ENCODE measurements around the gene CMYA5. TPM values are rescaled to one million over a fixed set of nuclear protein-coding genes. Genes with fewer than 3 reads are reported as not detected.

CMYA5 gene
- total RNA-seq, 2 experiments from 2014 or later, result 0.13 to 0.21 TPM

- intact Hi-C loops (cut with micrococcal nuclease; ENCODE audit: unreplicated experiment), result no loop called here
These were observed 4.9 kb upstream of the CMYA5 start for GRCh38 chr5:79684782-79685181.

GRCh38 chr5:79685627-79686026 lies 4.0 kb upstream of the CMYA5 start:
- BruUV-seq (replicated peaks), result TSS peak; percentile 43
- no peaks in the 10 kb centered on the region for H3K4me1 ChIP-seq (ENCODE audit: insufficient read depth, low read length, poor library complexity, severe bottlenecking)
- ChIA-PET POLR2A (no interaction called here), CTCF (ENCODE audit: unreplicated experiment) (no interaction called here)
- no peak overlapping the region for H3K27ac ChIP-seq (ENCODE audit: low read depth, low read length, poor library complexity, severe bottlenecking)
- H2AFZ ChIP-seq (ENCODE audit: low read length), result no peak overlapping the region
- no peaks in the 10 kb centered on the region for H3K79me2 ChIP-seq (ENCODE audit: insufficient read depth, low read depth, low read length)
- no peak for TF ChIP-seq EZH2phosphoT487 (IDR thresholded peaks at IDR 0.05; ENCODE audit: borderline replicate concordance, low read depth, low read length)
- TF ChIP-seq CTCF (conservative IDR thresholded peaks at IDR 0.05; ENCODE audit: low read length), result no peak
- no peaks in the 10 kb centered on the region for H3K9me2 ChIP-seq (ENCODE audit: insufficient read depth, low read length)
- H3K9me3 ChIP-seq (ENCODE audit: low read length), result no peaks in the 10 kb centered on the region
- no peak overlapping the region for H3K4me3 ChIP-seq (ENCODE audit: low read depth, low read length, poor library complexity, severe bottlenecking)
- H3K4me2 ChIP-seq (ENCODE audit: low read length), result no peak overlapping the region
- no peaks in the 10 kb centered on the region for H4K20me1 ChIP-seq (ENCODE audit: insufficient read depth, low read length)
- H3K36me3 ChIP-seq (ENCODE audit: insufficient read depth, low read length), result peaks cover 68% of the 10 kb centered on the region
- no peak for DNase-seq (ENCODE audit: low spot score)
- intact Hi-C loops (cut with micrococcal nuclease; ENCODE audit: unreplicated experiment), result no loop called here

More at GRCh38 chr5:79684782-79685181, 4.9 kb upstream of the CMYA5 start:
- ChIA-PET CTCF (ENCODE audit: unreplicated experiment) (no interaction called here), POLR2A (interaction anchor here (0.7 kb wide), 1 partner anchor 136 kb away, joined by 3 read pairs; no protein-coding TSS in a partner anchor)
- no peak for DNase-seq (ENCODE audit: low spot score)
- no peak overlapping the region for H2AFZ ChIP-seq (ENCODE audit: low read length)
- no peak overlapping the region for H3K4me3 ChIP-seq (ENCODE audit: low read depth, low read length, poor library complexity, severe bottlenecking)
- no peaks in the 10 kb centered on the region for H4K20me1 ChIP-seq (ENCODE audit: insufficient read depth, low read length)
- H3K9me3 ChIP-seq (ENCODE audit: low read length), result no peaks in the 10 kb centered on the region
- no peaks in the 10 kb centered on the region for H3K79me2 ChIP-seq (ENCODE audit: insufficient read depth, low read depth, low read length)
- H3K9me2 ChIP-seq (ENCODE audit: insufficient read depth, low read length), result no peaks in the 10 kb centered on the region
- peaks cover 75% of the 10 kb centered on the region for H3K36me3 ChIP-seq (ENCODE audit: insufficient read depth, low read length)
- H3K4me2 ChIP-seq (ENCODE audit: low read length), result no peak overlapping the region
- H3K27ac ChIP-seq (ENCODE audit: low read depth, low read length, poor library complexity, severe bottlenecking), result no peak overlapping the region
- no TSS peak for BruUV-seq (replicated peaks)
- TF ChIP-seq CTCF (conservative IDR thresholded peaks at IDR 0.05; ENCODE audit: low read length) (no peak), EZH2phosphoT487 (IDR thresholded peaks at IDR 0.05; ENCODE audit: borderline replicate concordance, low read depth, low read length) (no peak)
- H3K4me1 ChIP-seq (ENCODE audit: insufficient read depth, low read length, poor library complexity, severe bottlenecking), result no peaks in the 10 kb centered on the region

- Histone ChIP-seq H3K9me2 (ENCODE audit: insufficient read depth, low read length) (no peaks in the 10 kb centered on the region), H3K79me2 (ENCODE audit: insufficient read depth, low read depth, low read length) (no peaks in the 10 kb centered on the region), H4K20me1 (ENCODE audit: insufficient read depth, low read length) (no peaks in the 10 kb centered on the region), H3K4me2 (ENCODE audit: low read length) (no peak overlapping the region), H2AFZ (ENCODE audit: low read length) (no peak overlapping the region), H3K36me3 (ENCODE audit: insufficient read depth, low read length) (peaks cover 59% of the 10 kb centered on the region), H3K4me1 (ENCODE audit: insufficient read depth, low read length, poor library complexity, severe bottlenecking) (no peaks in the 10 kb centered on the region), H3K9me3 (ENCODE audit: low read length) (no peaks in the 10 kb centered on the region), H3K27ac (ENCODE audit: low read depth, low read length, poor library complexity, severe bottlenecking) (no peak overlapping the region), H3K4me3 (ENCODE audit: low read depth, low read length, poor library complexity, severe bottlenecking) (no peak overlapping the region)
- BruUV-seq (replicated peaks), result no TSS peak
- POLR2A ChIA-PET, result no interaction called here
- intact Hi-C loops (cut with micrococcal nuclease; ENCODE audit: unreplicated experiment), result no loop called here
- TF ChIP-seq EZH2phosphoT487 (IDR thresholded peaks at IDR 0.05; ENCODE audit: borderline replicate concordance, low read depth, low read length), result no peak
- no peak for TF ChIP-seq CTCF (conservative IDR thresholded peaks at IDR 0.05; ENCODE audit: low read length)
- no peak for DNase-seq (ENCODE audit: low spot score)
- CTCF ChIA-PET (ENCODE audit: unreplicated experiment), result no interaction called here
These were observed 2.8 kb upstream of the CMYA5 start for GRCh38 chr5:79686799-79687198.
